Left renal cortex interstitium (tissue), 4 donors: ENCODE results near the gene LMNB1. TPM values are rescaled to one million over a fixed set of nuclear protein-coding genes. Genes with fewer than 3 reads are reported as not detected.
"Not testable (repeated sequence)": the region's sequence is repeated elsewhere in the genome, so short reads cannot be mapped to it uniquely, and the experiment has no call there.

Source experiments
- DNase-seq, 4 donors: peaks; one replicate each; pipeline ENCODE4 v3.0.0-alpha.2; 2013; ENCODE audit warnings: low read depth in 4 of 4, low spot score in 2 of 4, missing footprints in 1 of 4
- polyA plus RNA-seq, 4 donors: library from polyadenylated mRNA; unstranded; fragments of 120-200 nt; gene quantifications; one replicate each; pipeline ENCODE4 v1.2.1, GENCODE V29; 2013; ENCODE audit not compliant: insufficient read length in 4 of 4

The LMNB1 gene
- polyA plus RNA-seq, 4 donors = 112 to 120 (median 113) TPM

GRCh38 chr5:126816649-126817048 is 39.7 kb downstream of the LMNB1 start:
- DNase-seq = no peak

DNA sequence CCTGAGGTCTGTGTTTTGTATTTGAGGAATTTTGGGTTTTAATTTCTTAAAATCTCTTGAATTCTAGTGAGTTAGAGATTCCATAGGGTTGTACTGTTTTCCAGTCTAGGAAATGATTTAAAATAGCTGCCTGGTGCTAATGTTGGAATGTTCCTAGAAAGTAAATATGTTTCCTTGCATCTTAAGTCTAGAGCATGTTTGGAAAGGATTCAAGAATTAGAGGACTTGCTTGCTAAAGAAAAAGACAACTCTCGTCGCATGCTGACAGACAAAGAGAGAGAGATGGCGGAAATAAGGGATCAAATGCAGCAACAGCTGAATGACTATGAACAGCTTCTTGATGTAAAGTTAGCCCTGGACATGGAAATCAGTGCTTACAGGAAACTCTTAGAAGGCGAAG is 41.8 kb downstream of the LMNB1 start:
- no peak for DNase-seq

- no peak for DNase-seq
Observed at GRCh38 chr5:126819253-126819652, 42.3 kb downstream of the LMNB1 start.

DNA sequence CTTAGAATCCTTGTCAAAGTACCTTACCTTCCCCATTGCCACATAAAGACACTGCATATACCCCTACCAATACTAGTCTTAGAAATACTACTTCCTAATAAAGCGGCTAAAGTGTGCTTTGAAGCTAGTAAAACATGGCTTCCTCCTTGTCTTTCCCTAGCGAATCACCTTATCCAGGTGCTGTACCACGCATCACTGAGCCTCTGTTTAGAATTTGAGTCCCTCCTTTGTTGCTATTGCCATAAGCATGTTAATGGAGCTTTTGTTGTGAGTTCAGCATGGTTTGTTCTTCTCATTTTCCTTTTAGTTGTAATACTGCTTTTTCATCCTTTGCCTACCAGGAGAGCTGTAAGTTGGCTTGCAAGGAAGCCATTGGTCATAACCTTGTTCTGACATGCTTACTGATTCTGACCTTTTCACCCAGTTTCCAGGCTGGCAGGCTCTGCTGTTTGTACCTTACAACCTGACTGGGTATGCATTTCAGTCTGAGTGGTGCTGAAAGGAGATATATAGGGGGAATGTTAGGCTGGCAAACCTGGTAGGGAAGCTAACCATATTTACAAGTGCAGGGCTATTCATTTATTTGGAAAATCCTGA is 49.8 kb downstream of the LMNB1 start:
- DNase-seq = no peak

DNA sequence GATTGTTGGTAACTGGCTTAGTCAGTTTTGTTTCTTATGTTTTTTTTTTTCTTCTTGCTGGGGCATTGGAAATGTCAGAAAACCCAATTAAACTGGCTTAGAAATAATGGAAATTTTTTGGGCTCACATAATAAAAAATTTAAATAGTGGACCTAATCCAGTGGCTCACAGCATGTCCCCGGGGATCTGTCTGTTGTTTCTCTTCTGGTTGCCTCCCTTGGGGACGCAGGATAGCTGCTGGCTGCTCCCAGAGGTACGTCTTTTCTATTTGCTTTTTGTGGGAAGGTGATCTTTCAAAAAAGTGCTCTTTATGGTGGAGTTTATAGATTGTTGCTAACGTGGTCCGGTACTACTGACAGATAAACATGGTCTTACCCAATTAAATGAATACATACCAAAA is 52.2 kb downstream of the LMNB1 start:
- DNase-seq = no peak

GRCh38 chr5:126830061-126830460 is 53.1 kb downstream of the LMNB1 start:
- DNase-seq = no peak

GRCh38 chr5:126831156-126831555 is 54.2 kb downstream of the LMNB1 start:
- DNase-seq = no peak

DNA sequence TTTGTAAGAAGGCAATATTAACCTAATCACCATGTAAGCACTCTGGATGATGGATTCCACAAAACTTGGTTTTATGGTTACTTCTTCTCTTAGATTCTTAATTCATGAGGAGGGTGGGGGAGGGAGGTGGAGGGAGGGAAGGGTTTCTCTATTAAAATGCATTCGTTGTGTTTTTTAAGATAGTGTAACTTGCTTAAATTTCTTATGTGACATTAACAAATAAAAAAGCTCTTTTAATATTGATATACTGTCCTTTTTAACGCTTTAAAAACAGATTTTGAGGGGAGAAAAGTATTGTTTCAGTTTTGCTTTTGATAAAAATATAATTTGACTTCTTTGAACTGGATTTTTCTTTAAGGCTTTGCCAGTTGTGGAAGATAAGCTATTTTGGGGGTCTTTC is 59.8 kb downstream of the LMNB1 start:
- DNase-seq = no peak

DNA sequence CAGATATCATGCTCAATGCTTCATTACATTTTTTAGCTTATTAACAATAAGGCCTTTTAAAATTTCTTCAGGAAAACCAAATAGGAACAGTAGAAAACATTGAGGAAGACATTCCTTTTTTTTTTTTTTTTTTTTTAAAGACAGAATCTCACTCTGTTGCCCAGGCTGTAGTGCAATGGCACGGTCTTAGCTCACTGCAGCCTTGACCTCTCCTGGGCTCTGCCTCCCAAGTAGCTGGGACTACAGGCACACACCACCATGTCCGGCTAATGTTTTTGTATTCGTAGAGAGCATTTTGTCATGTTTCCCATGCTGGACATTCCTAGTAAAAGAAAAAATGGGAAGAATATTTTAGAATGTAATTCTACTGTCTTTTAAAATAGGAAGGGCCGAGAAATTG is 60.3 kb downstream of the LMNB1 start:
- DNase-seq = no peak

DNA sequence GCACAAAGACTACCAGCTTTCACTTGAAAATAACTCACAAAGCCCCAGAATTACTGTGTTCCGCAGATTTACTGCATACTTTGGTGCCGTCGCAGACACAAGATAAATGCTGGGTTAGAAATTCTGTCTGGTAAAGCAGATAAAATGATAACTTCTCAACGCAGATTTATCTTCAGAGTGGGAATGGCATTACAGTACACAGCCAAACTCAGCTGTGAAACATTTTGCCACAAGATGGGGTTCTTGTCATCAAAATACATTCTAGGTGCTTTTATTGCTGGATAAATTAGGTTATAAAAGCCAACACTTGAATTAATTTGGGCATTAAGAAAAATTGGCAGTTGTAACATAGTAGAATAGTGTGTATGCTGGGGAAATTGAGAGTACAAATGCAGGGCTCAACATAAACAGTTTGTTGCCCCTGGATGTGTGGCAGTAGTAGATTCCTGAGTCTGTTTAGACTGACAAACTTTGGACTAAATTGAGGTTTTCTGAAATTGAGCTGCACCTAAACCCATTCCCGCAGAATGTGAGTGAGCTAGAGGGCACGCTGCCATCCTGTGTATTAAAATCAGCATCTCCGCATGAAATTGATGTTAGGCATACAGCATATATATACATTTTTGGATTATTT is 61.1 kb downstream of the LMNB1 start:
- no peak for DNase-seq

GRCh38 chr5:126839407-126839806 is 62.5 kb downstream of the LMNB1 start:
- DNase-seq = not testable (repeated sequence)

GRCh38 chr5:126843375-126843774 is 66.4 kb downstream of the LMNB1 start:
- DNase-seq = not testable (repeated sequence)

GRCh38 chr5:126845470-126846070 is 68.6 kb downstream of the LMNB1 start:
- not testable (repeated sequence) for DNase-seq

- DNase-seq = no peak
Observed at GRCh38 chr5:126846344-126846743, 69.4 kb downstream of the LMNB1 start.

DNA sequence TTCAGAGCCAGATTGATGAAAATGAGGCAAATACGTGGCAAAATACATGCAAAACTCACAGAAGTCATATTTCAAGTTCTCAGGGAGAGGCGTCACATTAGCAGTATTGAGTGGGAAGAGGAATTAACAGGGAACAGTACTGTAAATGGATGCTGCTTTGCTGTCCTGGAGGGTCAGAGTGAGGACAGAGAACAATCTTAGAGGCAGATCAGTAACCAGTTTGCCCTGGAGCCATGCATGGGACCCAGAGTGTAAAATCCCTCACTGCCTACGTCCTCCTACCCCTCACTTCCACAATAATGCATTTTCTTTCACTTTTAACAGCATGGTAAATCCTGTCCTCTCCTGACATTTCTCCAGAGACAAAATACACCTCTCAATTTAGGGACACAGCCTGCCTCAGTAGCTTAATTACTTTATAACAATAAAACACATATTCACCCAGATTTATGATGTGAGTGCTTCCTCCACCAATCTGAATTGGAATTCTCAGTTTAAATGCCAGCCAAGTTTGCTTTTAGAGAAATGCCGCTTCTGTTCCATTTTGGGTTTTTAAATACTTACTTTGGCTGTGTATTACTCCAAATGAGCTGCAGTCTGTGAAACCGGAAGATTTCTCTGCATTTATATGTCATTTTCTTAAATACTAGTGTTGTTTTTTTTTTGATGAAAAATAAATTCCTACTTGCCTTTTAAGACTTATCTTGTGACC is 70.0 kb downstream of the LMNB1 start:
- DNase-seq = no peak

GRCh38 chr5:126847456-126847820 is 70.5 kb downstream of the LMNB1 start:
- no peak for DNase-seq

DNA sequence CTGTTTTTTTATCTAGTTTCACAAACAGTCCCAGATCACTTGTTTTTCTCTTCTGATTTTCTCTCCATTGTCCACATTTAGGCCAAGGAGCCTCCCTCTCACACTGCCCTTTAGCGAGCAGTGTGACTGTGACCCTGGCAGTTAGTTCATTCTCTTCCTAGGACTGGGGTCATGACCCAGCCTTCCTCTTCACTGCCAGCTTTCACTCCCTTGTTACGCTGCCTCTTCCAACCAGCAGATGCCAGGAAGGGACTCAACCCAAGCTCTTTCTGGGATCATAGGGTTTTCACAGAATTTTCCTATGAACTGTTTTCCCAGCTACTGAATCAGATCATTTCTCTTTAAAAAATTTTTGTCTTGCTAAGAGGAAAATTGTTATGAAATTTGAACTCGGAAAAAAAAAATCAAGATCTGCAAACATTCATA is 70.9 kb downstream of the LMNB1 start:
- no peak for DNase-seq

- DNase-seq = no peak
Observed at GRCh38 chr5:126848253-126848652, 71.3 kb downstream of the LMNB1 start.

DNA sequence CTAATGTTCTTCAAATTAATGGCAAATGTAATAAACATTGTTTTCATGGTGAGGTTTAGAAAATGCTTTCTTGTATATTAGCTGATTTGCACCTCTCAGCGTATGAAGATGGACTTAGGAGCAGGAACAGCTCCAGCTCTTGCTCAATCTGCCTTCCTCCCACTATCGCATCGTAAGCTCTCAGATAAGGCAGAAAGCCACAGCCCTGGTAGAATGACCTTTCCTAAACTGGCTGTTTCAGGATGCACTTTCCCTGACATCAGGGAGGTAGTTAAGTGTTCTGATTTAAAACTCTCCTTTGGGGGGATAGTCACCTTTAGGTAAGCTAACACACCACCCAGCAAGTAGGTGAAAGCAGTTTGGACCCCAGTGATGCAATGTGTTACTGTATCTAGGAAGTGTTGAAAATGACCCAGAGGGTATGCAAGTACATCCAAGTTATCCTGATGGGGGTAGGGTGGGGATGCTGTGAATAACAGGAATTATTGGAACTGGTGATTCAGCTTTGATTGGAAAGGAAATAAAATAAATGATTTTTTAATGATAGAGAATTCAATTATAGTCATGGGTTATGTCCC is 72.3 kb downstream of the LMNB1 start:
- no peak for DNase-seq

DNA sequence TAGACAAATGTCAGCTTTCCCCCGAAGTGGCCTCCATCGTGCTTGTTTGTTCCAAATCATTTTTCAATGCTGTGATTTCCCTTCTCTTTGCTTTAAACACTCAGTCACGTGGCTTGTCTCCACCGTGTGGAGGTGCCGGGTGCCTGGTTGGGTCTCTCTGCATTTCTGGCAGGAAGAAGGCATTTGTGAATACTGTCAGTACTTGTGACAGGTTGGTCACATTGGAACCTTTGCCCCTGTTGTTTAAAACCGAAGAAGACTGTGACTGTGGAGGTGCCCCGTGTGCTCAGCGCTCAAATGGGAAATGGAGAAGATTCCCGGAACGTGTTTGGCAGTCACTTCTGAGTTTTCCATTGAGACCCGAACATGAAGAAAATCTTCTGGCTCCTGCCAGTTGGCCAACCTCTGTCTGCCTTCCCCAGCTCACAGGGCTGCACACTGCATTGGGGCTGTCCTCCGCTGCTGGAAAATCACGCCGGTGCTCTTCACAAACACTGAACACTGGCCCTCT is 74.6 kb downstream of the LMNB1 start:
- no peak for DNase-seq

DNA sequence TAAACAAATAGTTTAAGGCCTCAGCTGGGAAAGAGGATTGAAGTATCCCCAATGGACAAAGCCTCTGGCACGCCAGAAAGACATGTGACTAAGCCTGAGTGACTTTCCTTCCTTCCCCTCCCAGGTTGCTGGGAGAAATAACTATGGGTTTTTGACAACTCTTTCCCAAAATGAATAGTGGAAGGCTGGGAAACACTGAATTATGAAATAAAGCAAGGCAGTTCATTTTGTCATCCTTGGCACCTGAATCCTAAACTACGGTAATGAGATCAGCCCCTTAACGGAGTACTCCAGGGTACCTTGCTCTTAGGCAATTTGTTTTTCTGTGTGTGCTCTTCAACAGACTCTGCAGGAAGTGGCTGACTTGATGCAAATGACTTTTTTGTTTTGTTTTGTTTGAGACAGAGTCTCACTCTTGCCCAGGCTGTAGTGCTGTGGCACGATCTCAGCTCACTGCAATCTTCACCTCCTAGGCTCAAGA is 75.2 kb downstream of the LMNB1 start:
- no peak for DNase-seq
